HEK293 (cell line): ENCODE results near the gene IFT27.

ENCODE experiments used
- CTCF ChIA-PET: fragments of 350-600 bp; formaldehyde crosslinking; extraction: SDS; loops from one replicate; lab custom pipeline; 2021; ENCODE audit warnings: antibody characterized with exemption; lab: Yijun Ruan, JAX
- POLR2A ChIA-PET: fragments of 300-600 bp; formaldehyde crosslinking; extraction: SDS; loops from one replicate; lab custom pipeline; 2020; ENCODE audit warnings: antibody characterized with exemption, inconsistent platforms; lab: Yijun Ruan, JAX
- H3K27ac ChIP-seq: fragments of 200-500 bp; sonication (Bioruptor generic); 2 replicates; pipeline ENCODE4 v1.5.1; 2014; ENCODE audit warnings: low read depth, low read length, control low read depth, inconsistent platforms; ENCODE audit errors: extremely low read depth
- H3K36me3 ChIP-seq, 2 experiments: fragments of 200-500 bp in 1 of 2; sonication (Bioruptor generic) in 1 of 2; 1 replicate in 1 of 2; 2 replicates in 1 of 2; pipeline ENCODE4 v1.5.1; 2014 to 2017; ENCODE audit warnings: inconsistent platforms in 2 of 2, low read length in 2 of 2; ENCODE audit not compliant: control insufficient read depth in 2 of 2, insufficient read depth in 1 of 2
- H3K4me1 ChIP-seq: fragments of 200-500 bp; sonication (Bioruptor generic); 2 replicates; pipeline ENCODE4 v1.5.1; 2014; ENCODE audit warnings: mild to moderate bottlenecking, low read length, inconsistent platforms; ENCODE audit not compliant: control insufficient read depth, insufficient read depth
- H3K4me3 ChIP-seq: 2 replicates; pipeline ENCODE4 v1.5.1; 2011; ENCODE audit warnings: low read depth, mild to moderate bottlenecking, control low read depth, low read length, moderate library complexity
- H3K9me3 ChIP-seq: fragments of 200-500 bp; sonication (Bioruptor generic); 2 replicates; pipeline ENCODE4 v1.5.1; 2014; ENCODE audit warnings: low read depth, low read length, inconsistent platforms; ENCODE audit not compliant: control insufficient read depth, insufficient read depth
- EGR2 ChIP-seq: fragments of 450-650 bp; formaldehyde crosslinking; IDR thresholded peaks from 2 replicates; pipeline ENCODE4 v1.5.1; 2016; ENCODE audit warnings: low read depth, missing biosample characterization, missing genetic modification characterization
- GLIS1 ChIP-seq: fragments of 450-650 bp; formaldehyde crosslinking; IDR thresholded peaks from 2 replicates; pipeline ENCODE4 v1.5.1; 2016; ENCODE audit warnings: missing biosample characterization, missing genetic modification characterization
- HOXA7 ChIP-seq: sonication (generic); formaldehyde crosslinking; IDR thresholded peaks from 2 replicates; pipeline ENCODE4 v1.8.1; 2022; ENCODE audit warnings: missing genetic modification reagents, borderline replicate concordance
- SP7 ChIP-seq: fragments of 450-650 bp; formaldehyde crosslinking; IDR thresholded peaks from 2 replicates; pipeline ENCODE4 v1.5.1; 2016; ENCODE audit warnings: missing biosample characterization, missing genetic modification characterization
- ZNF133 ChIP-seq: fragments of 450-650 bp; formaldehyde crosslinking; IDR thresholded peaks from 2 replicates; pipeline ENCODE4 v1.5.1; 2016; ENCODE audit warnings: missing biosample characterization, missing genetic modification characterization
- ZNF140 ChIP-seq: fragments of 450-650 bp; formaldehyde crosslinking; IDR thresholded peaks from 2 replicates; pipeline ENCODE4 v1.5.1; 2016; ENCODE audit warnings: missing biosample characterization, missing genetic modification characterization
- ZNF157 ChIP-seq: fragments of 450-650 bp; formaldehyde crosslinking; IDR thresholded peaks from 2 replicates; pipeline ENCODE4 v1.5.1; 2016; ENCODE audit warnings: missing biosample characterization, missing genetic modification characterization
- ZNF202 ChIP-seq: fragments of 450-650 bp; formaldehyde crosslinking; IDR thresholded peaks from 2 replicates; pipeline ENCODE4 v1.5.1; 2016; ENCODE audit warnings: missing biosample characterization, missing genetic modification characterization, borderline replicate concordance
- ZNF223 ChIP-seq: fragments of 450-650 bp; formaldehyde crosslinking; IDR thresholded peaks from 2 replicates; pipeline ENCODE4 v1.5.1; 2016; ENCODE audit warnings: missing biosample characterization, missing genetic modification characterization
- ZNF404 ChIP-seq: fragments of 450-650 bp; formaldehyde crosslinking; IDR thresholded peaks from 2 replicates; pipeline ENCODE4 v1.5.1; 2017; ENCODE audit warnings: missing biosample characterization, missing genetic modification characterization
- ZNF473 ChIP-seq: fragments of 450-650 bp; formaldehyde crosslinking; IDR thresholded peaks from 2 replicates; pipeline ENCODE4 v1.5.1; 2017; ENCODE audit warnings: missing biosample characterization, missing genetic modification characterization
- ZNF558 ChIP-seq: fragments of 450-650 bp; formaldehyde crosslinking; IDR thresholded peaks from 2 replicates; pipeline ENCODE4 v1.5.1; 2016; ENCODE audit warnings: missing biosample characterization, missing genetic modification characterization
- ZNF785 ChIP-seq: fragments of 450-650 bp; formaldehyde crosslinking; IDR thresholded peaks from 2 replicates; pipeline ENCODE4 v1.5.1; 2016; ENCODE audit warnings: missing biosample characterization, missing genetic modification characterization
- TF ChIP-seq, protein P1 (sequence below): fragments of 450-650 bp; formaldehyde crosslinking; IDR thresholded peaks from 2 replicates; pipeline ENCODE4 v1.5.1; 2017; ENCODE audit warnings: missing biosample characterization, missing genetic modification characterization
- TF ChIP-seq, protein P2 (sequence below): fragments of 450-650 bp; formaldehyde crosslinking; IDR thresholded peaks from 2 replicates; pipeline ENCODE4 v1.5.1; 2016; ENCODE audit warnings: missing biosample characterization, missing genetic modification characterization
- TF ChIP-seq, protein P3 (sequence below): fragments of 450-650 bp; formaldehyde crosslinking; IDR thresholded peaks from 2 replicates; pipeline ENCODE4 v1.5.1; 2016; ENCODE audit warnings: missing biosample characterization, missing genetic modification characterization, low read depth
- TF ChIP-seq, protein P4 (sequence below): fragments of 450-650 bp; formaldehyde crosslinking; IDR thresholded peaks from 2 replicates; pipeline ENCODE4 v1.5.1; 2016; ENCODE audit warnings: missing biosample characterization, missing genetic modification characterization
- TF ChIP-seq, protein P5 (sequence below): fragments of 450-650 bp; formaldehyde crosslinking; IDR thresholded peaks from 2 replicates; pipeline ENCODE4 v1.5.1; 2017; ENCODE audit warnings: missing biosample characterization, mild to moderate bottlenecking, missing genetic modification characterization, moderate library complexity
- TF ChIP-seq, protein P6 (sequence below): fragments of 450-650 bp; formaldehyde crosslinking; IDR thresholded peaks from 2 replicates; pipeline ENCODE4 v1.5.1; 2016; ENCODE audit warnings: missing biosample characterization, missing genetic modification characterization, low read depth
- TF ChIP-seq, protein P7 (sequence below): fragments of 450-650 bp; formaldehyde crosslinking; IDR thresholded peaks from 2 replicates; pipeline ENCODE4 v1.5.1; 2016; ENCODE audit warnings: missing biosample characterization, missing genetic modification characterization
- TF ChIP-seq, protein P8 (sequence below): IDR thresholded peaks from 2 replicates; pipeline ENCODE4 v1.6.1; 2011; ENCODE audit warnings: mild to moderate bottlenecking, low read depth, low read length, borderline replicate concordance

Gene IFT27

DNA sequence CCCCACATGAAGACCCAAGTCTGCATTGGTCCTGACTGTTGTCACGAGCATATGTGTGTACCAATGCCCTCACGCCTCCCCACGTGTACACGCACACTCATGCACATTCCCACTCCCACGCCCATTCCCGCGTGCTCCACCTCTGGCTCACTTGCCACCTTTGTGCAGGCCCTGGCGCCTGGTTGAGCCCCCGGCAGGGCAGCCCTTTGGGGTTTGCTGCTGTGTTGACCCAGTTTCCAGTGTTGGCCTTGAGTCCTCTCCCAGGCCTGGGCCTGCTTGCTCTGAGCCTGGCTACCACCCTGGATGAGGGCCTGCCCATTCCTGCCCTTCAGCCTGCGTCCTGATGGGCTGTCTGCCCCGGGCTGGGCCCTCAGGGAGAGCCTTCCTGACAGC, 22.8 kb upstream of the IFT27 start (continued):
- TF ChIP-seq HOXA7 (CRISPR knock-in tag) (no peak), ZNF223 (no peak), ZNF133 (tag by site-specific recombination) (no peak), ZNF473 (no peak), ZNF785 (tag by site-specific recombination) (no peak)
- TF ChIP-seq, protein P1, sequence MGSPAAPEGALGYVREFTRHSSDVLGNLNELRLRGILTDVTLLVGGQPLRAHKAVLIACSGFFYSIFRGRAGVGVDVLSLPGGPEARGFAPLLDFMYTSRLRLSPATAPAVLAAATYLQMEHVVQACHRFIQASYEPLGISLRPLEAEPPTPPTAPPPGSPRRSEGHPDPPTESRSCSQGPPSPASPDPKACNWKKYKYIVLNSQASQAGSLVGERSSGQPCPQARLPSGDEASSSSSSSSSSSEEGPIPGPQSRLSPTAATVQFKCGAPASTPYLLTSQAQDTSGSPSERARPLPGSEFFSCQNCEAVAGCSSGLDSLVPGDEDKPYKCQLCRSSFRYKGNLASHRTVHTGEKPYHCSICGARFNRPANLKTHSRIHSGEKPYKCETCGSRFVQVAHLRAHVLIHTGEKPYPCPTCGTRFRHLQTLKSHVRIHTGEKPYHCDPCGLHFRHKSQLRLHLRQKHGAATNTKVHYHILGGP: no peak
- TF ChIP-seq, protein P2, sequence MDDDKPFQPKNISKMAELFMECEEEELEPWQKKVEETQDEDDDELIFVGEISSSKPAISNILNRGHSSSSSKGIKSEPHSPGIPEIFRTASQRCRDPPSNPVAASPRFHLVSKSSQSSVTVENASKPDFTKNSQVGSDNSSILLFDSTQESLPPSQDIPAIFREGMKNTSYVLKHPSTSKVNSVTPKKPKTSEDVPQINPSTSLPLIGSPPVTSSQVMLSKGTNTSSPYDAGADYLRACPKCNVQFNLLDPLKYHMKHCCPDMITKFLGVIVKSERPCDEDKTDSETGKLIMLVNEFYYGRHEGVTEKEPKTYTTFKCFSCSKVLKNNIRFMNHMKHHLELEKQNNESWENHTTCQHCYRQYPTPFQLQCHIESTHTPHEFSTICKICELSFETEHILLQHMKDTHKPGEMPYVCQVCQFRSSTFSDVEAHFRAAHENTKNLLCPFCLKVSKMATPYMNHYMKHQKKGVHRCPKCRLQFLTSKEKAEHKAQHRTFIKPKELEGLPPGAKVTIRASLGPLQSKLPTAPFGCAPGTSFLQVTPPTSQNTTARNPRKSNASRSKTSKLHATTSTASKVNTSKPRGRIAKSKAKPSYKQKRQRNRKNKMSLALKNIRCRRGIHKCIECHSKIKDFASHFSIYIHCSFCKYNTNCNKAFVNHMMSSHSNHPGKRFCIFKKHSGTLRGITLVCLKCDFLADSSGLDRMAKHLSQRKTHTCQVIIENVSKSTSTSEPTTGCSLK (tag by site-specific recombination): no peak
- TF ChIP-seq, protein P3, sequence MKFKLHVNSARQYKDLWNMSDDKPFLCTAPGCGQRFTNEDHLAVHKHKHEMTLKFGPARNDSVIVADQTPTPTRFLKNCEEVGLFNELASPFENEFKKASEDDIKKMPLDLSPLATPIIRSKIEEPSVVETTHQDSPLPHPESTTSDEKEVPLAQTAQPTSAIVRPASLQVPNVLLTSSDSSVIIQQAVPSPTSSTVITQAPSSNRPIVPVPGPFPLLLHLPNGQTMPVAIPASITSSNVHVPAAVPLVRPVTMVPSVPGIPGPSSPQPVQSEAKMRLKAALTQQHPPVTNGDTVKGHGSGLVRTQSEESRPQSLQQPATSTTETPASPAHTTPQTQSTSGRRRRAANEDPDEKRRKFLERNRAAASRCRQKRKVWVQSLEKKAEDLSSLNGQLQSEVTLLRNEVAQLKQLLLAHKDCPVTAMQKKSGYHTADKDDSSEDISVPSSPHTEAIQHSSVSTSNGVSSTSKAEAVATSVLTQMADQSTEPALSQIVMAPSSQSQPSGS: no peak
- TF ChIP-seq, protein P4, sequence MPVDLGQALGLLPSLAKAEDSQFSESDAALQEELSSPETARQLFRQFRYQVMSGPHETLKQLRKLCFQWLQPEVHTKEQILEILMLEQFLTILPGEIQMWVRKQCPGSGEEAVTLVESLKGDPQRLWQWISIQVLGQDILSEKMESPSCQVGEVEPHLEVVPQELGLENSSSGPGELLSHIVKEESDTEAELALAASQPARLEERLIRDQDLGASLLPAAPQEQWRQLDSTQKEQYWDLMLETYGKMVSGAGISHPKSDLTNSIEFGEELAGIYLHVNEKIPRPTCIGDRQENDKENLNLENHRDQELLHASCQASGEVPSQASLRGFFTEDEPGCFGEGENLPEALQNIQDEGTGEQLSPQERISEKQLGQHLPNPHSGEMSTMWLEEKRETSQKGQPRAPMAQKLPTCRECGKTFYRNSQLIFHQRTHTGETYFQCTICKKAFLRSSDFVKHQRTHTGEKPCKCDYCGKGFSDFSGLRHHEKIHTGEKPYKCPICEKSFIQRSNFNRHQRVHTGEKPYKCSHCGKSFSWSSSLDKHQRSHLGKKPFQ (tag by site-specific recombination): no peak
- TF ChIP-seq, protein P5, sequence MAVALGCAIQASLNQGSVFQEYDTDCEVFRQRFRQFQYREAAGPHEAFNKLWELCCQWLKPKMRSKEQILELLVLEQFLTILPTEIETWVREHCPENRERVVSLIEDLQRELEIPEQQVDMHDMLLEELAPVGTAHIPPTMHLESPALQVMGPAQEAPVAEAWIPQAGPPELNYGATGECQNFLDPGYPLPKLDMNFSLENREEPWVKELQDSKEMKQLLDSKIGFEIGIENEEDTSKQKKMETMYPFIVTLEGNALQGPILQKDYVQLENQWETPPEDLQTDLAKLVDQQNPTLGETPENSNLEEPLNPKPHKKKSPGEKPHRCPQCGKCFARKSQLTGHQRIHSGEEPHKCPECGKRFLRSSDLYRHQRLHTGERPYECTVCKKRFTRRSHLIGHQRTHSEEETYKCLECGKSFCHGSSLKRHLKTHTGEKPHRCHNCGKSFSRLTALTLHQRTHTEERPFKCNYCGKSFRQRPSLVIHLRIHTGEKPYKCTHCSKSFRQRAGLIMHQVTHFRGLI: no peak

DNA sequence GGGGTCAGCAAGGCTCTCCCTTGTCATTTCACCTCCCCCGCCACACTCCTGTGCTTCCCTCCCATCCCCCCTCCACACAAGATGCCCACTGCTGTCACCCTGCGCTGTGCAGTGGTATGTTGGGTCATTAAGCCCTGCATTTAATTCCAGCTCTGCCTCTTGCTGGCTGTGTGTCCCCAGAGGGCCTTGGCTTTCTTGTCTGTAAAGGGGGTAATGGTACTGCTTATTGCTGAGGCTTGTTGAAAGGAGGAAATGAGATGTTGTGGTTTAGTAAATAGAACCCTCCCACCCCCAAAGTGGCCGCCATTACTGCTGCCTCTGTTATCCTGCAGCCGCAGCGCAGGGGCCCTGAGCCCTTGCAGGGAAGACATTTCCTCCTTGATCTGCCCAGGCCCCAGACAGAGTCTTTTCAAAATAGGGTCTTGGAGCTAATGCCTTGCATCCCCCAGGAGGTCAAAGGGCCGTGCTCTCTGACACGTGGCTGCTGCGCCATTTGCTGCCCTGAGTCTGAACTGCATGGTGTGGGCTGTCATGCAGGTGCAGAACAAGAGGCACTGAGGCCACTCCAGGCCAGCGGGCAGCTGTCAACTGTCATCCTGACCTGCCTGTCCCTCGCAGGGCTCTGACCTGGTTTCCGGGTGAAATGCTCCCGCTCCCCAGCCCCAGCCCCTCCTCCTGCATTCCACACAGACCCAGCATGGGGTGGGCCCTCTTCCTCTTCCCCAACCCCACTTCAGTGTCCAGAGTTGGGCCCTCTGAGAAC, 22.2 kb upstream of the IFT27 start:
- H3K36me3 ChIP-seq: no peaks in the 10 kb centered on the region
- ChIA-PET POLR2A (no interaction called here), CTCF (no interaction called here)
- no peak overlapping the region for H3K4me3 ChIP-seq
- H3K4me1 ChIP-seq: no peaks in the 10 kb centered on the region; the same call in 1 of the 2 replicates
- H3K27ac ChIP-seq: no peak overlapping the region
- H3K9me3 ChIP-seq: no peaks in the 10 kb centered on the region
- TF ChIP-seq ZNF140 (tag by site-specific recombination) (no peak), ZNF558 (tag by site-specific recombination) (no peak), ZNF157 (tag by site-specific recombination) (no peak), GLIS1 (tag by site-specific recombination) (no peak), SP7 (tag by site-specific recombination) (no peak), EGR2 (no peak), ZNF202 (tag by site-specific recombination) (no peak), ZNF404 (no peak)
- TF ChIP-seq, protein P6, sequence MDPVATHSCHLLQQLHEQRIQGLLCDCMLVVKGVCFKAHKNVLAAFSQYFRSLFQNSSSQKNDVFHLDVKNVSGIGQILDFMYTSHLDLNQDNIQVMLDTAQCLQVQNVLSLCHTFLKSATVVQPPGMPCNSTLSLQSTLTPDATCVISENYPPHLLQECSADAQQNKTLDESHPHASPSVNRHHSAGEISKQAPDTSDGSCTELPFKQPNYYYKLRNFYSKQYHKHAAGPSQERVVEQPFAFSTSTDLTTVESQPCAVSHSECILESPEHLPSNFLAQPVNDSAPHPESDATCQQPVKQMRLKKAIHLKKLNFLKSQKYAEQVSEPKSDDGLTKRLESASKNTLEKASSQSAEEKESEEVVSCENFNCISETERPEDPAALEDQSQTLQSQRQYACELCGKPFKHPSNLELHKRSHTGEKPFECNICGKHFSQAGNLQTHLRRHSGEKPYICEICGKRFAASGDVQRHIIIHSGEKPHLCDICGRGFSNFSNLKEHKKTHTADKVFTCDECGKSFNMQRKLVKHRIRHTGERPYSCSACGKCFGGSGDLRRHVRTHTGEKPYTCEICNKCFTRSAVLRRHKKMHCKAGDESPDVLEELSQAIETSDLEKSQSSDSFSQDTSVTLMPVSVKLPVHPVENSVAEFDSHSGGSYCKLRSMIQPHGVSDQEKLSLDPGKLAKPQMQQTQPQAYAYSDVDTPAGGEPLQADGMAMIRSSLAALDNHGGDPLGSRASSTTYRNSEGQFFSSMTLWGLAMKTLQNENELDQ (tag by site-specific recombination): no peak
- TF ChIP-seq, protein P7, sequence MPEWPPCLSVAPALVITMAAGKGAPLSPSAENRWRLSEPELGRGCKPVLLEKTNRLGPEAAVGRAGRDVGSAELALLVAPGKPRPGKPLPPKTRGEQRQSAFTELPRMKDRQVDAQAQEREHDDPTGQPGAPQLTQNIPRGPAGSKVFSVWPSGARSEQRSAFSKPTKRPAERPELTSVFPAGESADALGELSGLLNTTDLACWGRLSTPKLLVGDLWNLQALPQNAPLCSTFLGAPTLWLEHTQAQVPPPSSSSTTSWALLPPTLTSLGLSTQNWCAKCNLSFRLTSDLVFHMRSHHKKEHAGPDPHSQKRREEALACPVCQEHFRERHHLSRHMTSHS (tag by site-specific recombination): no peak
- TF ChIP-seq, protein P8, sequence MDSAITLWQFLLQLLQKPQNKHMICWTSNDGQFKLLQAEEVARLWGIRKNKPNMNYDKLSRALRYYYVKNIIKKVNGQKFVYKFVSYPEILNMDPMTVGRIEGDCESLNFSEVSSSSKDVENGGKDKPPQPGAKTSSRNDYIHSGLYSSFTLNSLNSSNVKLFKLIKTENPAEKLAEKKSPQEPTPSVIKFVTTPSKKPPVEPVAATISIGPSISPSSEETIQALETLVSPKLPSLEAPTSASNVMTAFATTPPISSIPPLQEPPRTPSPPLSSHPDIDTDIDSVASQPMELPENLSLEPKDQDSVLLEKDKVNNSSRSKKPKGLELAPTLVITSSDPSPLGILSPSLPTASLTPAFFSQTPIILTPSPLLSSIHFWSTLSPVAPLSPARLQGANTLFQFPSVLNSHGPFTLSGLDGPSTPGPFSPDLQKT: no peak
- TF ChIP-seq, protein P1: no peak
